ENCODE results near the gene VPS29.

- TF ChIP-seq YY1 (IDR thresholded peaks at IDR 0.05; ENCODE audit: insufficient read depth, insufficient read length) (no peak), SUZ12 (IDR thresholded peaks at IDR 0.05; ENCODE audit: extremely low read depth, insufficient read depth, insufficient read length) (no peak)
Measured at GRCh38 chr12:110534811-110535210, 32.9 kb upstream of the VPS29 start.

All from NT2/D1 (cell line).